Loucy (cell line): ENCODE results near the gene KSR2.

Source experiments
- H2AFZ ChIP-seq: fragments of 200-600 bp; sonication (generic); 2 replicates; pipeline ENCODE4 v1.6.0; 2016; ENCODE audit warnings: antibody characterized with exemption, mild to moderate bottlenecking, low read length, moderate library complexity
- H3F3A ChIP-seq: fragments of 200-600 bp; 2 replicates; pipeline ENCODE4 v1.6.0; 2016; ENCODE audit warnings: antibody characterized with exemption, low read depth, mild to moderate bottlenecking
- H3K27me3 ChIP-seq: fragments of 200-600 bp; sonication (generic); 2 replicates; pipeline ENCODE4 v1.6.1; 2014; ENCODE audit warnings: low read length, mild to moderate bottlenecking; ENCODE audit not compliant: insufficient read depth, poor library complexity, severe bottlenecking
- H3K36me3 ChIP-seq: fragments of 200-600 bp; sonication (generic); 2 replicates; pipeline ENCODE4 v1.6.1; 2016; ENCODE audit warnings: low read length; ENCODE audit not compliant: insufficient read depth
- H3K4me1 ChIP-seq: fragments of 200-600 bp; sonication (generic); 2 replicates; pipeline ENCODE4 v1.5.1; 2014; ENCODE audit warnings: low read length, mild to moderate bottlenecking; ENCODE audit not compliant: insufficient read depth, poor library complexity, severe bottlenecking
- H3K4me2 ChIP-seq: fragments of 200-600 bp; sonication (generic); 2 replicates; pipeline ENCODE4 v1.6.0; 2014; ENCODE audit warnings: antibody characterized with exemption, low read length, low read depth, mild to moderate bottlenecking; ENCODE audit not compliant: poor library complexity, severe bottlenecking
- H3K4me3 ChIP-seq: fragments of 200-600 bp; sonication (generic); 2 replicates; pipeline ENCODE4 v1.5.1; 2014; ENCODE audit warnings: low read length, mild to moderate bottlenecking, mixed read lengths; ENCODE audit not compliant: poor library complexity, severe bottlenecking
- H3K79me2 ChIP-seq: fragments of 200-600 bp; sonication (generic); 2 replicates; pipeline ENCODE4 v1.6.1; 2014; ENCODE audit warnings: low read length; ENCODE audit not compliant: insufficient read depth
- H3K9ac ChIP-seq: fragments of 200-600 bp; sonication (generic); 2 replicates; pipeline ENCODE4 v1.6.0; 2014; ENCODE audit warnings: mild to moderate bottlenecking, low read depth, low read length, moderate library complexity; ENCODE audit not compliant: poor library complexity, severe bottlenecking
- H3K9me2 ChIP-seq: fragments of 200-600 bp; sonication (generic); replicated peaks from 2 replicates; pipeline ENCODE4 v1.6.1; 2016; ENCODE audit warnings: low read depth, low read length, mixed read lengths
- H3K9me3 ChIP-seq: fragments of 200-600 bp; sonication (generic); 2 replicates; pipeline ENCODE4 v1.6.1; 2014; ENCODE audit warnings: mild to moderate bottlenecking, antibody characterized with exemption, low read length, low read depth; ENCODE audit not compliant: insufficient read depth
- H4K20me1 ChIP-seq: fragments of 200-600 bp; sonication (generic); 2 replicates; pipeline ENCODE4 v1.6.0; 2014; ENCODE audit warnings: antibody characterized with exemption, low read length, mild to moderate bottlenecking; ENCODE audit not compliant: insufficient read depth, poor library complexity, severe bottlenecking
- EZH2phosphoT487 ChIP-seq: fragments of 200-600 bp; IDR thresholded peaks from 2 replicates; pipeline ENCODE4 v1.6.1; 2018; ENCODE audit warnings: antibody characterized with exemption, mild to moderate bottlenecking, moderate library complexity, borderline replicate concordance
- TF ChIP-seq, protein P1 (sequence below): fragments of 200-600 bp; sonication (generic); conservative IDR thresholded peaks from 2 replicates; pipeline ENCODE4 v1.5.1; 2014; ENCODE audit warnings: mild to moderate bottlenecking, antibody characterized with exemption, low read length

KSR2 gene

GRCh38 chr12:117703584-117703983 is 265.2 kb downstream of the KSR2 start:
- Histone ChIP-seq H3K79me2 (no peaks in the 10 kb centered on the region), H3K4me2 (no peak overlapping the region), H3K36me3 (no peaks in the 10 kb centered on the region), H4K20me1 (no peaks in the 10 kb centered on the region), H3F3A (no peaks in the 10 kb centered on the region), H3K4me3 (no peak overlapping the region), H3K27me3 (no peaks in the 10 kb centered on the region), H3K9me3 (no peaks in the 10 kb centered on the region), H2AFZ (no peak overlapping the region), H3K9ac (no peak overlapping the region), H3K9me2 (no peaks in the 10 kb centered on the region), H3K4me1 (no peaks in the 10 kb centered on the region)
- TF ChIP-seq, protein P1, sequence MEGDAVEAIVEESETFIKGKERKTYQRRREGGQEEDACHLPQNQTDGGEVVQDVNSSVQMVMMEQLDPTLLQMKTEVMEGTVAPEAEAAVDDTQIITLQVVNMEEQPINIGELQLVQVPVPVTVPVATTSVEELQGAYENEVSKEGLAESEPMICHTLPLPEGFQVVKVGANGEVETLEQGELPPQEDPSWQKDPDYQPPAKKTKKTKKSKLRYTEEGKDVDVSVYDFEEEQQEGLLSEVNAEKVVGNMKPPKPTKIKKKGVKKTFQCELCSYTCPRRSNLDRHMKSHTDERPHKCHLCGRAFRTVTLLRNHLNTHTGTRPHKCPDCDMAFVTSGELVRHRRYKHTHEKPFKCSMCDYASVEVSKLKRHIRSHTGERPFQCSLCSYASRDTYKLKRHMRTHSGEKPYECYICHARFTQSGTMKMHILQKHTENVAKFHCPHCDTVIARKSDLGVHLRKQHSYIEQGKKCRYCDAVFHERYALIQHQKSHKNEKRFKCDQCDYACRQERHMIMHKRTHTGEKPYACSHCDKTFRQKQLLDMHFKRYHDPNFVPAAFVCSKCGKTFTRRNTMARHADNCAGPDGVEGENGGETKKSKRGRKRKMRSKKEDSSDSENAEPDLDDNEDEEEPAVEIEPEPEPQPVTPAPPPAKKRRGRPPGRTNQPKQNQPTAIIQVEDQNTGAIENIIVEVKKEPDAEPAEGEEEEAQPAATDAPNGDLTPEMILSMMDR = no peak
- no peak for TF ChIP-seq EZH2phosphoT487

DNA sequence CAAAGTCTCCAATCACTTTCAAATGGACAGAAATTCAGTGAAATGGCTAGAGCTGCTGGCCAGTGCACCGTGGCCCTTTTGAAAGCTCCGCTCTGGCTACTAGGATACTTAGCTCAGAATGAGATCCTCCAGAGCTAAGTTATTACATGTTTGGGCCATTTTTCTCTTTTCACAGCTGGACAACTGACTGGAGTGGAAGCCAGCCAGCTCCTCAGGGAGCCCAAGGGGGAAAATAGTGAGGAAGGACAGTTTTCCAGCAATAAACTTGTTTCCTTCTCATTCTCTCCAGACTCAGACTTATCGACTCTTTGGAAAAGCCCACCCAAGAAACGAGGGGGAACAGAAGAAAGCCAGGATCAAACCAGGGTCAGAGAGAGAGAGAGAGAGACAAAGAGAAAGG is 266.0 kb downstream of the KSR2 start:
- Histone ChIP-seq H3K79me2 (no peaks in the 10 kb centered on the region), H3K36me3 (no peaks in the 10 kb centered on the region), H4K20me1 (no peaks in the 10 kb centered on the region), H3K9ac (no peak overlapping the region), H3K4me2 (no peak overlapping the region), H3F3A (no peaks in the 10 kb centered on the region), H3K27me3 (no peaks in the 10 kb centered on the region), H3K4me3 (no peak overlapping the region), H2AFZ (no peak overlapping the region), H3K9me3 (no peaks in the 10 kb centered on the region), H3K9me2 (no peaks in the 10 kb centered on the region), H3K4me1 (no peaks in the 10 kb centered on the region)
- no peak for TF ChIP-seq EZH2phosphoT487
- TF ChIP-seq, protein P1 = no peak

DNA sequence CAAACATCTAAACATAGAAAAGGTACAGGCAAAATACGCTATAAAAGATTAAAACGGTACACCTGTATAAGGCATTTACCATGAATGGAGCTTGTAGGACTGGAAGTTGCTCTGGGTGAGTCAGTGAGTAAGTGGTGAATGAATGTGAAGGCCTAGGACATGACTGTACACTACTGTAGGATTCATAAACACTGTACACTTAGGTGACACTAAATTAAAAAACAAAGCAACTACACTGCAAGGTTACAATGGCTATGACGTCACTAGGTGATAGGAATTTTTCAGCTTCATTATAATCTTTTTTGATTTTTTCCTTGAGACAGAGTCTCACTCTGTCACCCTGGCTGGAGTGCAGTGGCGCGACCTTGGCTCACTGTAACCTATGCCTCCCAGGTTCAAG is 269.2 kb downstream of the KSR2 start:
- Histone ChIP-seq H3K9me3 (no peaks in the 10 kb centered on the region), H3K36me3 (no peaks in the 10 kb centered on the region), H3K9me2 (no peaks in the 10 kb centered on the region), H2AFZ (no peak overlapping the region), H3F3A (no peaks in the 10 kb centered on the region), H3K9ac (no peak overlapping the region), H3K79me2 (no peaks in the 10 kb centered on the region), H3K4me3 (no peak overlapping the region), H4K20me1 (no peaks in the 10 kb centered on the region), H3K27me3 (no peaks in the 10 kb centered on the region), H3K4me2 (no peak overlapping the region), H3K4me1 (no peaks in the 10 kb centered on the region)
- TF ChIP-seq, protein P1 = no peak
- no peak for TF ChIP-seq EZH2phosphoT487
